ENCODE measurements around the gene CALY.
"Not testable (repeated sequence)": the region's sequence is repeated elsewhere in the genome, so short reads cannot be mapped to it uniquely, and the experiment has no call there.

Gene CALY, protein sequence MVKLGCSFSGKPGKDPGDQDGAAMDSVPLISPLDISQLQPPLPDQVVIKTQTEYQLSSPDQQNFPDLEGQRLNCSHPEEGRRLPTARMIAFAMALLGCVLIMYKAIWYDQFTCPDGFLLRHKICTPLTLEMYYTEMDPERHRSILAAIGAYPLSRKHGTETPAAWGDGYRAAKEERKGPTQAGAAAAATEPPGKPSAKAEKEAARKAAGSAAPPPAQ

DNA sequence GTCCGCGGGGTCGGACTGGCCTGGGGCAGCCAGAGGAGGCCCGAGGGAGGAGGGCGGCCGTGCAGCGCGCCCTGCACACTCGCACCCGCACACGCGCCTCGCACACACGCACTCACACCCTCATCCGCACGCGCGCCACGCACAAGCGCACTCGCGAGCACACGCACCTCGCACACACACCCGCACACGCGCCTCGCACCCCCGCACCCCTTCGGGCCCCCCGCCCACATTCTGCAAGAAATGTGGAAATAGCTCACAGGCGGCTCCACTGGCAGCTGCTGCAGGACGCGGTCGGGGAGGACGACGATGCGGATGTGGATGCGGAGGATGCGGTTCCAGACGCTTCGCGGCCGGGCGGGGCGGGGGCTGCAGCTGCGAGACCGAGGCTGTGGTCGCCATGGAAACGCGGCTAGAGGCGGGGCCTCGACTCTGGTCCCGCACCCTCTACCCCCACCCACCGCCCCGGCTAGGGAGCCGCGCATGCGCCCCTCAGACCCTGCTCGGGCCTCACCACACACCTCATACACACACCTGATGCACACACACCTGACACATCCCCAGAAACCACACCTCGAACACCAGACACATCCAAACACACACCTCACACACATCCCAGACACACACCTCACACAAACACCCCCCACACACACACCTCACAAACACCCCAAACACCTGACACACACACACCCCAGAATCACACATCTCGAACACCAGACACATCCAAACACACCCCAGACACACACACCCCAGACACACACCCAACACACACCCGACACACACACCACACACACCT is at the start of gene CALY:
CALY (minus strand) TSS at position 320 of the 793 bp plus-strand sequence. CDS start 7,907 bp downstream, outside the sequence.
- no peak for DNase-seq (ENCODE audit: low read depth, low spot score)

DNA sequence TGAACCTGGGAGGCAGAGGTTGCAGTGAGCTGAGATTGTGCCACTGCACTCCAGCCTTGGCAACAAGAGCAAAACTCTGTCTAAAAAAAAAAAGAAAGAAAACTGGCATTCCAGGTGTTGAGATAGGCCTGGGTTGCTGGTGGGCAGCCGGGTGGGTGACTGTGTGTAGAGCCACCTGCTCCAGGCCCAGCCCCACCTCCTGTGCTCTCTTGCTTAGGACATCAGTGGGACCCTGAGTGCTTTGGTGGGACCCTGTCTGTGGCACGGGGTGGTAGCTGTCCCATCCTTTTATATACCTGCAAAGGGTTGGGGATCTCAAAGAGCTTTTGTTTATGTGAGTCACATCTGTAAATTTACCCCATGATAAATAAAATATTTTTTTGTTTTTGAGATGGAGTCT is 48.5 kb upstream of the CALY start:
- DNase-seq (ENCODE audit: low read depth, low spot score) = no peak

DNA sequence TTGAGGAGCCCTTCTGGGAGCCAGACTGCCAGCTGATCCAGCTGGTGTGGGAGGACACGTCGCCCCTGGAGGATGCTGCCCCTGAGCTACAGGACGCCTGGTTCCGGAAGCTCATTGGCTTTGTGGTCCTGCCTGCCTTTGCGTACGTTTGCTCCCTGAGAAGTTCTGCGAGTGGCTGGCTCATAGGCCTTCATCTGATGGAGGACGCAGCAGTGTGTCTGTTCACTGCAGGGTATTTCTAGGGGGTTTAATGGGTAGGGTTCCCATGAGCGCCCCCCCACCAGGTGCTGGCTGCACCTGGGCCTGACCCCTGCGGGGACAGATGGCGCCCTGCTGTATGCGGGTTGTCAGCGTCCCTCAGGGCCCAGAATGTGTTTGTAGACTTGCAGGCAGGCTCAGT is 47.4 kb upstream of the CALY start:
- no peak for DNase-seq (ENCODE audit: low read depth, low spot score)

DNA sequence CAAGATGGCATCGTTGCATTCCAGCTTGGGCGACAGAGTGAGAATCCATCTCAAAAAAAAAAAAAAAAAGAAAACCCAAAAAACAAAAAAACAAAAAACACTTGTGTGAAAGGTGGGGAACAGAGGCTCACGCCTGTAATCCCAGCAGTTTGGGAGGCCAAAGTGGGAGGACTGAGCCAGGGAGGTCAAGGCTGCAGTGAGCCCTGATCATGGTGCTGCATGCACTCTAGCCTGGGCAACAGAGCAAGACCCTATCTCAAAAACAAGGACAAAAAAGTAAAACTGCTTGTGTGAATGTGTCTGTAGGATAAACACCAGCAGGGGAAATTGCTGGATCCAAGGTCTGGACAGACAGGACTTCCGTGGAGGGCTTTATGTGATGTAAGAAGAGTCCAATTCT is 46.9 kb upstream of the CALY start:
- no peak for DNase-seq (ENCODE audit: low read depth, low spot score)

DNA sequence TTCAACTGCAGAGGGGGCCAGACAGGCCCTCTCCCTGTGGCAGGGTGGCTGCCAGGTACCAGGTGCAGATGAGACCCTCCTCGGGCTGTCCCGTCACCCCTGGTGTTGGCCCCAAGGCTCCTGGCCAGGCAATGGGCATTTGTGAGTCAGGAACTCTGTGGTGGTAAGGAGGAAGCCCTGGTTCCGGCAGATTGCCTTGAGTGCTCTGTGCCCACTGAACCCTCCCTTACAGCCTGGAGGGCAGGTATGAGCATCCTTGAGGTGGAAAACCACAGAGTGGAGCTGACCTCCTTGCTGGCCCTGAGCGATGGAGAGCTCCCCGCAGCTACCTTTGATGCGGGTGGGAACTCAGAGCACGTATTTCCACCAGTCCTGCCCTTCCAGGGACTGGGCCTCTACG is 44.3 kb upstream of the CALY start:
- no peak for DNase-seq (ENCODE audit: low read depth, low spot score)

DNA sequence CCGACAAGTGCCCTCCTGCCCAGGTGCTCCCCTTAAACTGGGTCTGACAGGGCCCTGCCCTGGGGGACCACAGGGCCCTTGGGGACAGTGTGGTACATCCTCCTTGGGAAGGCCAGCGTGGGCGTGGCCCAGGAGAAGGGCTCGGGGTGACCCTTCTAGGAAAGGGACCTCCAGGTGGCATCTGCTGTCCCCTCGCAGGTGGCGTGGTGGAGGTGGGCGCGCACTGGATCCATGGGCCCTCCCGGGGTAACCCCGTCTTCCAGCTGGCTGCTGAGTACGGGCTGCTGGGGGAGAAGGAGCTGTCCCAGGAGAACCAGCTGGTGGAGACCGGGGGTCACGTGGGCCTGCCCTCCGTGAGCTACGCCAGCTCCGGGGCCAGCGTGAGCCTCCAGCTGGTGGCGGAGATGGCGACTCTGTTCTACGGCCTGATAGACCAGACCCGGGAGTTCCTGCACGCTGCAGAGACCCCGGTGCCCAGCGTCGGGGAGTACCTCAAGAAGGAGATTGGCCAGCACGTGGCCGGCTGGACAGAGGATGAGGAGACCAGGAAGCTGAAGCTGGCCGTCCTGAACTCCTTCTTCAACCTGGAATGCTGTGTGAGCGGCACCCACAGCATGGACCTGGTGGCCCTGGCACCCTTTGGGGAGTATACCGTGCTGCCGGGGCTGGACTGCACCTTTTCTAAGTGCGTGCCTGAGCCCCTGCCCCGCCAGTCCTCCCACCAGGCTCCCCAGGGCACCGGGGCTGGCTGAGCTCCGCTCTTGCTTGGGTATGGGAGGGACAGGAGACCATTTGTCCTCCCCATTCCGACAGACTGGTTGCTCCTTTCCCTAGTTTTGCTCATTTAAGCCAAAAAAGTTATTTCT is 43.3 kb upstream of the CALY start:
- DNase-seq (ENCODE audit: low read depth, low spot score) = no peak

DNA sequence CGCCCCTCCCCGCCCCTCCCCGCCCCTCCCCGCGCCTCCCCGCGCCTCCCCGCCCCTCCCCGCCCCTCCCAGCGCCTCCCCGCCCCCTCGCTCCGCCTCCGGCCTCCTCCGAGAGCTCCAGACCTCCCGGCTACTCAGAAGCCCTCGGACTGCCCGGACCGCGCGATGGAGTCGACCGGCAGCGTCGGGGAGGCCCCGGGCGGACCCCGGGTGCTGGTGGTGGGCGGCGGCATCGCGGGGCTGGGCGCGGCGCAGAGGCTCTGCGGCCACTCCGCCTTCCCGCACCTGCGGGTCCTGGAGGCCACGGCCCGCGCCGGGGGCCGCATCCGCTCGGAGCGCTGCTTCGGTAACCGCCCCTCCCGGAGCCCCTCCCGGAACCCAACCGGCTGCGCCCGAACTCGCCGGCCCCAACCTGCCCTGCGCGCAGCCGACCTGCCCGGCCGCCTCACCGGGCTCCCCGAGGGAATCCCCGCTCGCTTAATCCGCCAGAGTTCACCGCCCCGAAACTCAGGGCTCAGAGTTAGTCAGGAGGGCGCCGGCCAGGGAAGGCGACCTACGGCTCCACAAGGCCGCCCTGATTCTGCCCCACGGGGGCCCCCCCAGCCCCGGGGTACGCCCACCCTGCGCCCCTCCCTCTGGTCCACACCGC is 42.6 kb upstream of the CALY start, which contains the start of gene PAOX:
PAOX (plus strand) TSS at position 111 of the 649 bp plus-strand sequence; CDS start at position 166, 55 bp downstream.
- DNase-seq (ENCODE audit: low read depth, low spot score) = no peak

DNA sequence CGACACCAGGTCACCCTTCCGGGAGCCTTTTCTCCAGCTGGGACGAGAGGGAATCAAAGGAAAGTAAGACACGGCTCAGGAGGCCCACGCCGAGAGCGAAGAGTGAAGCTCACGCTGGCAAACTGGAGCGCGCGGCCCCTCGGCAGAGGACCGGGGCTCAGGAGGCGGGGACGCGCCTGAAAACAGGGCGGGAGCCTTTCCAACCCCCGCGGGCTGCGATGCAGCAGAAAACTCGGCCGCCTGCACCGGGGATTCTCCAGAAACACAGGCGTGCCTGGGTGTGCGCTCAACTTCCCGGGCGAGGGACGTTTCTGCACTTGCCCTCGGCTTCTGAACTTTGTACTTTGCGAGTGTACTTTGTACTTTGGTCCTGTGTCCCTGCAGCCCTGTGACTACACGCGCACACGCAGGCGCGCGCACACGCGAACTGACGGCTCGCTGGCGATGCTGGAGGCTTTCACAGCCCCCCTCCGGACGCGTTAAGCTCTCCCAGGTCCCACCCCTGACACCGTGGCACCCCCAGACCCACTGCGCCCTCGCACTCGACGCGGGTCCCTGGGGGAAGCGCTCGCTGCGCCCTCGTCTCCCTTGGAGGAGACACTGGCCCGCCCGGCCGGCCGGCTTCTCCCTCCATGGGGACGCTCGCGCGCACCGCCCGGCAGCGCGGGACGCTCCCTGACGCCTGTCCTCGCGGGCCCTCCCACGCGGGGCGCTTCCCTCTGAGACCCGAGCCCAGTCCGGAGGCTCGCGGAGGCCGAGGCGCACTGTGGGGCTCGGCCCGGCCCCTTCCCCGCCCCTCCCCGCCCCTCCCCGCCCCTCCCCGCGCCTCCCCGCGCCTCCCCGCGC is 41.8 kb upstream of the CALY start:
- DNase-seq (ENCODE audit: low read depth, low spot score) = no peak

DNA sequence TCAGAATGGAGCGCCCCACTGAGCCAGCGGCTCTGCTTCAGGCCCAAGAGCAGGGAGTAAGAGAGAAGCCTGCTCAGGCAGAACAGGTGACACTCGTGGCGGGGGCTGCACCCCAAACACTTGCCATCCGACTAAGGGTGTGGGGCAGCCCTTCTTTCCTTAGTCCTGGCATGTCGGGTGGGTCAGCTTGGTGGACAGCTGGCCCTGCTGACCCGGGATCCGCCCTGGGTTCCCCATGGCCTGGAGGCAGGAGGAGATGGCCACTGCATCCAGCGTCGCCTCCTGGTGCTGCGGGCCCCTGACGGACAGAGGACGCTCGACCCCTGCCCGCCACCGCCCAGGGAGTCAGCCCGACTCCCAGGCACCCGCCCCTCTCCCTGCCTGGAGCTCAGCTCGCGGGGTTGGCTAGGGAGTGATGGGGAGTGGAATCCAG is 41.1 kb upstream of the CALY start:
- no peak for DNase-seq (ENCODE audit: low read depth, low spot score)

DNA sequence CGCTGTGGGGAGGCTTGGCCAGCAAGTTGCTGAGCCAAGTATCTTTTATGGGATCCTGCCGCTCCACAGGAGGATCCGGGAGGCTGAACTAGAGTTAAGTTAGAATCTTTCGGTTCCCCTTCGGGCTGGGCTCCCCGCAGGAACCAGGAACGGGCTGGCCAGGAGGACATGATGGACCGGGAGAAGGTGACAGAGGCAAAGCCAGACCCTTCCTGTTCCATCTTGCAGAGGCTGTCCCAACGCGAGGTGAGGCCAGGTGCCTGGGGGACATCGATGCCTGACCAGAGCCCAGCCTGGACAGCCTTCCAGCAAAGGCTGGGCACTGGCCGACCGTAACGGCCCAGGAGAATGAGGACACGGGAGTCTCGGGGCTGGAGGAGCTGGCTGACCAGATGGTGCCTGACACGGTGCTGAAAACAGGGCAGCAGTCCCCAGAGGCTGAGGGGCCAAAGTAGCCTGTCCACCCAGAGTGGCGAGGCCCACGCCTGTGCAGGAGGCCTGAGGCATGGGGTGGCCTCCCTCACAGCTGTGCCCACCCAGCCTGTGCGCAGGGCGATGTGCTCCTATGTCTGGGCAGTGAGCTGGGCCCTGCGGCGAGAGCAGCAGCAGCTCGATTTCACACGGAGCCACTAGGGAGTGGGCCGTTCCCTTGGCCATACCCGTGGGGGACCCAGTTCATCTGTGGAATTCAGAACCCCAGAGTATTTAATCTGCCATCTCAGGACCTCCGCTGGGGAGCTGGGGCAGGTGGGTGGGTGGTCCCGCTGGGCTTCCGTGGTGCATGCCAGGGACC is 40.5 kb upstream of the CALY start:
- no peak for DNase-seq (ENCODE audit: low read depth, low spot score)

DNA sequence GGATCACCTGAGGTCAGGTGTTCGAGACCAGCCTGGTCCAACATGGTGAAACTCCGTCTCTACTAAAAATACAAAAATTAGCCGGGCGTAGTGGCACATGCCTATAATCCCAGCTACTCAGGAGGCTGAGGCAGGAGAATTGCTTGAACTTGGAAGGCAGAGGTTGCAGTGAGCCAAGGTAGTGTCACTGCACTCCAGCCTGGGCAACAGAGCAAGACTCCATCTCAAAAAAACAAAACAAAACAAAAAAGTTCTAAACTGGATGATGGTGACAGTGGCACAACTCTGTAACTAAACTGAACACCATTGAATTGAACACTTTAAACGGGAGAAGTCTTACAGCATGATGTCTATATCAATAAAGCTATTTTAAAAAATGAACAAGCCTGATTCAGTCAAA is 39.5 kb upstream of the CALY start:
- not testable (repeated sequence) for DNase-seq (ENCODE audit: low read depth, low spot score)

DNA sequence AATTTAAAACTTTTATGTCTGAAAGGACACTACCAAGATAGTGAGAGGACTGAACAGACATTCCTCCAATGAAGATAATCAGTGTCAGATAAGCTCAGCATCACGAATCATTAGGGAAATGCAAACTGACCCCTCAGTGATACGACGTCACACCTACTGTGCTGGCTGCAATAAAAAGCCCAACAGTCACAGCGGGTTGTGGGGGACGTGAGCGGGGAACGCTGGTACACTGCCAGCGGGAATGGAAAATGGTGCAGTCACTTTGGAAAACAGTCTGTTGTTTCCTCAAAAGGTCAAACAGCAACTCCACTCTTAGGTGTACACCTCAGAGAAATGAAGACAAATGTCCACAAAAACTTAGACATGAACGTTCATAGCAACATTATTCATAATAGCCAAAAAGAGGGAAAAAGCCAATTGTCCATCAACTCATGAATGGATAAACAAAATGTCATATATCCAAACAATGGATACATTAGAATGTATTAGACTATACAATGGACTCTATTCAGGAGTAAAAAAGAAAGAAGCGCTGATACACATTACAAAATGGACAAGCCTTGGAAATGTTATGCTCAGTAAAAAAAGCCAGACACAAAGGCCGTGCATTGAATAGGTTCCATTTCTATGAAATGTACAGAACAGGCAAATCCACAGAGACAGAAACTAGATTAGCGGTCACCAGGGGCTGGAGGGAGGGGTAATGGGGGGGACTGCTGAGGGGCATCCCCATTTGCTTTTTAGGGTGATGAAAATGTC is 38.8 kb upstream of the CALY start:
- no peak for DNase-seq (ENCODE audit: low read depth, low spot score)

DNA sequence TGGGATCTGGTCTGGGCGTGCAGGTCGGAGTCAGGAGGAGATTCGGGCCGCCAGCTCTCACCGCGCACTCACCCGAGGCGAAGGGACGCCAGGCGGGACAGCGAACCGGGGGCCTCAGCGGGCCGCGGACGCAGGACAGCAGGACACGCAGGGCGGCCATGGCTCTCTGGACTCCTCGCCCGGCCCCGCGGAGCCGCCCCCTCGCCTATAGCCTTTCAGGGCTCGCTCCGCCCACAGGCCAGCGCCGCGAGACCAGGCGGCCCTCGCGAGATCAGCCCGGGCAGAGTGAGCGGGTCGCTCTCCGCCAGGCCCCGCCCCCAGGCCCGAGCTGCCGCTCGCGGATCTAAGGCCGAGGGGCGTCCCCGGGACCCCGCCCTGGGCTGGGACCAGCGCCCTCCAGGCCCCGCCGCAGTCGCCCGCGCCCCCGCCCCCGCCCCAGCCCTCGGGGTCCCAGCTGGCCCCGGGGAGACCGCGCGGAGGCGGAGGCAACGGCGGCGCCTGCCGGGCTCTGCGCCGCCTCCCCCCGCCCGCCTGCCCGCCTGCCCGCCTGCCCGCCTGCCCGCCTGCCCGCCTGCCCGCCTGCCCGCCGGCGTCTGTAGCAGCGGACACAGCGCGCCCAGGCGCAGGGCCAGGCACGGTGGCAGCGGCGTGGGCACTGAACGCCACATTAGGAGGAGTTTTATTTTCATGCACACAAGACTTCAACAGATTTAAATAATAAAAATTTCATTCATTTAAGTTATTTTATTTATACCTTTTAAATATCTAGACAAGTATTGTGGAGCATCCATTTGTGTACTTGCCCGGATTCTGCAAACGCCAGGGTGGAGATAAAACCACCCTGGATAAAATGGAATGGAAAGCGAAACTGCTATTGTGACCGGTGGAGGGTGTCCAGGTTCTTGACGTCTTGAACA is 36.7 kb upstream of the CALY start, which contains the start of gene ECHS1:
ECHS1 (minus strand) TSS at position 181 of the 917 bp plus-strand sequence; CDS start at position 160, 21 bp downstream.
- peak; percentile 82 for DNase-seq (ENCODE audit: low read depth, low spot score)

DNA sequence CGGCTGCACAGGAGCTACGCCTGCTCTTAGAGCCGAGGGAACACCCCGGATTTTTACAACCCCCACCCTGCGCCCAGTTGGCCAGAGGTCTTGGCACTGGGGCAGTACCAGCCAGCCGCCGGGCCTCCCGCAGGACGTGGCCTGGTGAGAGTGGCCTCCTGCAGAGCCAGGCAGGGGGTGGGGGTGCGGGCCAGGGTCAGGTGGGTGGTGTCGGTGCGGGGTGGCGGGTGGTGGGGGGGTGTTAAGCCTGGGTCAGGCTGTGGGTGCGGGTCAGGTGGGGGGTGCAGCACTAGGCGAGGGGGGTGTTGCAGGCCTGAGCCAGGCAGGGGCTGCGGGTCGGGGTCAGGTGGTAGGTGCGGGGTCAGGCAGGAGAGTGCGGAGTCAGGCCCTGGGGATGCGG is 35.8 kb upstream of the CALY start:
- DNase-seq (ENCODE audit: low read depth, low spot score) = no peak

DNA sequence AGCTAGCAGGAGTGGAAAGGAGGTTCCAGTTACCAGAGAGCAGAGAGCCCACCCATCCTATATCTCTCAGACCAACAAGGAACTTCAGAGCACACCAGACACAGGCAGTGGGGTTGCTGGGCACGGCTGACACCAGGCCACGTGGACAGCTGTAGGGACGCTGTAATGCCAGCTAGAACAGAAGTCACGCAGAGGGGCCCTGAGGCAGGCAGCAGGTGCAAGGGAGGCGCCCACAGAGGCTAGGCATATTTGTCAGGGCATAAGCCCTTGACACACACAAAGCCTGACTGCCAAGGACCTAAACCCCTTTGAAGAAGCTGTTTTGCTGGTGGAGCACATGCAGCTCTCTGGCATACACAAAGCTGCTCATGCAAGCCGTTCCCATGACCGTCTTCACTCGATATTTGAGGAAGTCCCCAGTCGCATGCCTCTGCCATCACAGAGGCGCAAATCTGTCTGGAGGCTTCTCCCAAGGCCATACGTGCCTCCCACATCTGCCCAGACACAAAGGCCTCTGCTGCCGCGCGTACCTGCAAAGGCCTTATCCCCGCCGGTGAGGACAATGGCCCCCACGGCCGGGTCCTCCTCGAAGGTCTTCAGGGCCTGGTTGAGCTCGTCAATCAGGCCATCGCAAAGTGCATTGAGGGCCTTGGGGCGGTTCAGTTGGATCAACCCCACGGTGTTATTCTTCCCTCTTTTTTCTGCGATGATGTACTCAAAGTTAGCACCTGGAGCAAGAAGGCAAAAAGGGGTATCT is 33.5 kb upstream of the CALY start:
- no peak for DNase-seq (ENCODE audit: low read depth, low spot score)

DNA sequence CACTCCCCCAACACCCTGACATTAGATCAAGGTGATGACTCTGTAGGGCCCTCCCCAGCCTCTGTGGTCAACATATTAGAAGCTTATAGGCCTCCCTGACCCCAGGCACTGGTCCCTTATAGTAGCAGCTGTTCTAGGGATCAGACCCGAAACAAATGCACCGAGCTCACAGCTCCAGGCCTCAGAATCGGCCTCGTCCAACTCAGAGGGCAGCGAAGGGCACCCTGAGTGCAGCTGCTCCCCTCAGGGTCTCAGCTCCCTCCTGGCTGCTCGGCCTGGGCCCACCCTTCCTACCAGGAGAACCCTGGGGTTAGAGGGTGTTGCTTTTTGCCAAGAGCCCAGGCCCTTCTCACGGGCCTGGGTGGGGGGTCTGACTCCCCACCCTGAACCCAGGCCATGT is 31.5 kb upstream of the CALY start:
- no peak for DNase-seq (ENCODE audit: low read depth, low spot score)

DNA sequence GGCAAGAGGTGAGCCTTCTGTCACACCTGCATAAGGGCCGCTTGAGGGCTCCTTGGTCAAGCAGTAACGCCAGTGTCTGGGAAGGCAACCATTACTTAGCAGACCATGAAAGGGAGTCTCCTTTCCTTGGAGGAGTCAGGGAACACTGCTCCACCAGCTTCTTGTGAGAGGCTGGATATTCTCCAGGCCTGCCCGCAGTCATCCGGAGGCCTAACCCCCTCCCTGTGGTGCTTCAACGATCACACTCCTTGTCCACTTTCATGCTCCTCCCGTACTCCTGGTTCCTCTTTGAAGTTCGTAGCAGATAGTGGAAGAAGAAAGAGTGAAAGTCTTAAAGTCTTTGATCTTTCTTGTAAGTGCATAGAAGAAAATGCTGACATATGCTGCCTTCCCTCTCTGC is 30.8 kb upstream of the CALY start:
- DNase-seq (ENCODE audit: low read depth, low spot score) = not testable (repeated sequence)
